ENCODE results near the gene WNT1. TPM values are rescaled to one million over a fixed set of nuclear protein-coding genes. Genes with fewer than 3 reads are reported as not detected.

WNT1 gene
- polyA plus RNA-seq, 1 donor = not detected

- DNase-seq (ENCODE audit: low read depth) = no peak
These were observed 16.8 kb upstream of the WNT1 start for GRCh38 chr12:48961331-48961730.

- no peak for DNase-seq (ENCODE audit: low read depth)
These were observed 16.3 kb upstream of the WNT1 start for GRCh38 chr12:48961801-48962200.

- DNase-seq (ENCODE audit: low read depth) = no peak
These were observed 12.8 kb upstream of the WNT1 start for GRCh38 chr12:48965298-48965838.

- no peak for DNase-seq (ENCODE audit: low read depth)
These were observed 11.8 kb upstream of the WNT1 start for GRCh38 chr12:48966177-48966895.

- DNase-seq (ENCODE audit: low read depth) = no peak
These were observed 10.1 kb upstream of the WNT1 start for GRCh38 chr12:48967991-48968390.

GRCh38 chr12:48968467-48968866, 9.7 kb upstream of the WNT1 start:
- DNase-seq (ENCODE audit: low read depth) = no peak

- no peak for DNase-seq (ENCODE audit: low read depth)
These were observed 8.9 kb upstream of the WNT1 start for GRCh38 chr12:48969160-48969771.

- no peak for DNase-seq (ENCODE audit: low read depth)
These were observed 8.1 kb upstream of the WNT1 start for GRCh38 chr12:48969833-48970701.

- no peak for DNase-seq (ENCODE audit: low read depth)
These were observed 7.3 kb upstream of the WNT1 start for GRCh38 chr12:48970702-48971334.

GRCh38 chr12:48972213-48972951, 5.7 kb upstream of the WNT1 start:
- no peak for DNase-seq (ENCODE audit: low read depth)

- no peak for DNase-seq (ENCODE audit: low read depth)
These were observed 5.1 kb upstream of the WNT1 start for GRCh38 chr12:48972952-48973483.

GRCh38 chr12:48973531-48973930, 4.6 kb upstream of the WNT1 start:
- no peak for DNase-seq (ENCODE audit: low read depth)

GRCh38 chr12:48973941-48974673, 4.0 kb upstream of the WNT1 start:
- no peak for DNase-seq (ENCODE audit: low read depth)

GRCh38 chr12:48977290-48978281, 536 bp upstream of the WNT1 start:
- no peak for DNase-seq (ENCODE audit: low read depth)

GRCh38 chr12:48978741-48979601, 849 bp downstream of the WNT1 start:
- no peak for DNase-seq (ENCODE audit: low read depth)

- no peak for DNase-seq (ENCODE audit: low read depth)
These were observed 1.7 kb downstream of the WNT1 start for GRCh38 chr12:48979602-48980388.

GRCh38 chr12:48980389-48980952, 2.3 kb downstream of the WNT1 start:
- DNase-seq (ENCODE audit: low read depth) = no peak

All from forelimb muscle (tissue), 1 donor.